ENCODE results near the gene STX2. TPM values are rescaled to one million over a fixed set of nuclear protein-coding genes. Genes with fewer than 3 reads are reported as not detected.

STX2 gene
- total RNA-seq, 1 experiment from 2014 or later = 11.2 TPM

- no peaks in the 10 kb centered on the region for H3K9me3 Mint-ChIP-seq (ENCODE audit: unreplicated experiment)
- no peak for DNase-seq
- intact Hi-C loops (cut with micrococcal nuclease; ENCODE audit: unreplicated experiment) = no loop called here
- H3K4me3 Mint-ChIP-seq (ENCODE audit: unreplicated experiment) = no peak overlapping the region
- no peak overlapping the region for H3K27ac Mint-ChIP-seq (ENCODE audit: unreplicated experiment)
- Histone ChIP-seq H3K4me3 (ENCODE audit: low read depth, low read length) (no peak overlapping the region), H3K9me3 (no peaks in the 10 kb centered on the region), H3K36me3 (ENCODE audit: control insufficient read depth, insufficient read depth, low read length) (no peaks in the 10 kb centered on the region), H3K27me3 (replicated peaks; ENCODE audit: control insufficient read depth, insufficient read depth, low read length) (no peaks in the 10 kb centered on the region), H3K4me1 (no peaks in the 10 kb centered on the region)
- H3K27me3 Mint-ChIP-seq (ENCODE audit: insufficient read depth, unreplicated experiment) = no peaks in the 10 kb centered on the region
- H3K36me3 Mint-ChIP-seq (ENCODE audit: insufficient read depth, unreplicated experiment) = peaks cover 18% of the 10 kb centered on the region
- no peak for TF ChIP-seq CTCF (IDR thresholded peaks at IDR 0.05; ENCODE audit: insufficient read depth in 1 of 2, low read depth in 1 of 2, low read length in 1 of 2, severe bottlenecking in 1 of 2, unreplicated experiment in 1 of 2)
- H3K4me1 Mint-ChIP-seq (ENCODE audit: low read depth, unreplicated experiment) = peaks cover 3% of the 10 kb centered on the region
- ChIA-PET CTCF (no interaction called here), POLR2A (no interaction called here)
- BruUV-seq (replicated peaks) = no TSS peak
Observed at GRCh38 chr12:130813436-130813835, 25.6 kb downstream of the STX2 start.

GRCh38 chr12:130809791-130810190 lies 29.3 kb downstream of the STX2 start:
- H3K4me3 Mint-ChIP-seq (ENCODE audit: unreplicated experiment) = no peak overlapping the region
- H3K9me3 ChIP-seq = no peaks in the 10 kb centered on the region
- intact Hi-C loops (cut with micrococcal nuclease; ENCODE audit: unreplicated experiment) = no loop called here
- H3K4me3 ChIP-seq (ENCODE audit: low read depth, low read length) = no peak overlapping the region
- no peaks in the 10 kb centered on the region for H3K27me3 Mint-ChIP-seq (ENCODE audit: insufficient read depth, unreplicated experiment)
- H3K36me3 ChIP-seq (ENCODE audit: control insufficient read depth, insufficient read depth, low read length) = no peaks in the 10 kb centered on the region
- no peaks in the 10 kb centered on the region for H3K4me1 Mint-ChIP-seq (ENCODE audit: low read depth, unreplicated experiment)
- BruUV-seq (replicated peaks) = no TSS peak
- no peaks in the 10 kb centered on the region for H3K27me3 ChIP-seq (replicated peaks; ENCODE audit: control insufficient read depth, insufficient read depth, low read length)
- TF ChIP-seq CTCF (IDR thresholded peaks at IDR 0.05; ENCODE audit: insufficient read depth in 1 of 2, low read depth in 1 of 2, low read length in 1 of 2, severe bottlenecking in 1 of 2, unreplicated experiment in 1 of 2) = no peak
- CTCF ChIA-PET = no interaction called here
- H3K36me3 Mint-ChIP-seq (ENCODE audit: insufficient read depth, unreplicated experiment) = peaks cover 12% of the 10 kb centered on the region
- POLR2A ChIA-PET = no interaction called here
- no peak overlapping the region for H3K27ac Mint-ChIP-seq (ENCODE audit: unreplicated experiment)
- no peaks in the 10 kb centered on the region for H3K4me1 ChIP-seq
- no peaks in the 10 kb centered on the region for H3K9me3 Mint-ChIP-seq (ENCODE audit: unreplicated experiment)
- no peak for DNase-seq

DNA sequence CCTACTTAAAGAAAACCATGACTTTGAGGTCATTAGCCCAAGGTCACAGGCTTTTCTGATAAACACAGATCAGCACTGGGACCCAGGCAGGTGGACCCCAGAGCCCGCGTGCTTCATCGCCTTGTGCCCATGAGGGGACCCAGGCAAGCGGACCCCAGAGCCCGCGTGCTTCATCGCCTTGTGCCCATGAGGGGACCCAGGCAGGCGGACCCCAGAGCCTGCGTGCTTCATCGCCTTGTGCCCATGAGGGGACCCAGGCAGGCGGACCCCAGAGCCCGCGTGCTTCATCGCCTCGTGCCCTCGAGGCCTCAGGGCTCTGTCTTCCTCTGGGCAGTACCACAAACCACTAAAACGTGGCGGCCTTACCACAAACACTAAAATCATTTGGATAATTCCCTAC lies 31.7 kb downstream of the STX2 start:
- Histone ChIP-seq H3K36me3 (ENCODE audit: control insufficient read depth, insufficient read depth, low read length) (no peaks in the 10 kb centered on the region), H3K9me3 (no peaks in the 10 kb centered on the region), H3K4me1 (no peaks in the 10 kb centered on the region), H3K27me3 (replicated peaks; ENCODE audit: control insufficient read depth, insufficient read depth, low read length) (no peaks in the 10 kb centered on the region), H3K4me3 (ENCODE audit: low read depth, low read length) (no peak overlapping the region)
- no peaks in the 10 kb centered on the region for H3K9me3 Mint-ChIP-seq (ENCODE audit: unreplicated experiment)
- no peak for DNase-seq
- H3K4me3 Mint-ChIP-seq (ENCODE audit: unreplicated experiment) = no peak overlapping the region
- POLR2A ChIA-PET = no interaction called here
- H3K36me3 Mint-ChIP-seq (ENCODE audit: insufficient read depth, unreplicated experiment) = peaks cover 6% of the 10 kb centered on the region
- BruUV-seq (replicated peaks) = no TSS peak
- CTCF ChIA-PET = no interaction called here
- H3K4me1 Mint-ChIP-seq (ENCODE audit: low read depth, unreplicated experiment) = no peaks in the 10 kb centered on the region
- TF ChIP-seq CTCF (IDR thresholded peaks at IDR 0.05; ENCODE audit: insufficient read depth in 1 of 2, low read depth in 1 of 2, low read length in 1 of 2, severe bottlenecking in 1 of 2, unreplicated experiment in 1 of 2) = no peak
- no peak overlapping the region for H3K27ac Mint-ChIP-seq (ENCODE audit: unreplicated experiment)
- no peaks in the 10 kb centered on the region for H3K27me3 Mint-ChIP-seq (ENCODE audit: insufficient read depth, unreplicated experiment)
- intact Hi-C loops (cut with micrococcal nuclease; ENCODE audit: unreplicated experiment) = no loop called here

Data from Caco-2 (cell line).